Measurements from ENCODE around the gene PMM2.

DNA sequence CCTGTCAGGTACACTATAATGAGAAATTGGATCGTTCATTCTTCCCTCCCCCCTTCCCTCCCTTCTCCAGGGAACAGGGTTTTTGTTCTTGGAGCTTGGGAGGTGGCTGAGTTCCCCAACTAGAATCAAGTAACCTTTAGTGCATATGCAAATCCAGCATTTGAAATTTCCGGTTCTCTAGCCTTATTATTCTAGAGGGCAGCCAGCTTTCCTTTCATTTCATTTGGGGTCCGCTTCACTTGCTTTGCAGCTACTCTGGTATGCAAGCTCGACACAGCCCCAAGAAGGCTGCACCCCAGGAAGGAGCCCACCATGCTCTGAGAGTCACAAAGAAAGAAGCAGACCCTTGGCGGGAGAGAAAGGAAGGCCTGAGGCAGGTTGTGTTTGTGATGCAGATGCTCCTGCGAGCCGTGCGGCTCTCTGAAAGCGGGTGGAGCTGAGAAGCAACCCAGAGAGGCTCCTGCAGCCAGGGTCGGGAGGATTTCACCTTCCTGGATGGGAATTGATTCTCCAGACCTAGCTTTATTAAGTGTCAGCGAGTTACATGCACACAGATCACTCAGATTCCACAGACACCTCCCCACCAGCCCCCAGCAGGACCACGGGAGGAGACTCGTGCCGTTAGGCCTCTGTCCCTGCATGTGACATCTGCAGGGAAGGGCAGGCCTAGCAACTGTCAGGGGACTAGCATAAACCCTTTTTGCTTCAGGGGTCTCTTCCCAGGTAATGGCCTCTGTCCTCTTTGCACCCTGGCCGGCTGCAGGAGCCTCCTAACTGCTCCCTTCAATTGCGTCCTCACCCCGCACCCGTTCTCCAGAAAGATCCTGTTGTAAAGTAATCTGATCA lies 34.5 kb downstream of the PMM2 start:
- no peak for TF ChIP-seq BRCA1 (IDR thresholded peaks at IDR 0.05)
- TF ChIP-seq BRCA1 (CRISPR knock-in tag; IDR thresholded peaks at IDR 0.05) = no peak
- TF ChIP-seq BCL6 (CRISPR knock-in tag; IDR thresholded peaks at IDR 0.05) = no peak
- no peak for TF ChIP-seq CTCF (IDR thresholded peaks at IDR 0.05 in 2 of 3, conservative IDR thresholded peaks at IDR 0.05 in 1 of 3; ENCODE audit: insufficient read depth in 2 of 3, low read depth in 1 of 3, low read length in 3 of 3)
- TF ChIP-seq, protein P1, sequence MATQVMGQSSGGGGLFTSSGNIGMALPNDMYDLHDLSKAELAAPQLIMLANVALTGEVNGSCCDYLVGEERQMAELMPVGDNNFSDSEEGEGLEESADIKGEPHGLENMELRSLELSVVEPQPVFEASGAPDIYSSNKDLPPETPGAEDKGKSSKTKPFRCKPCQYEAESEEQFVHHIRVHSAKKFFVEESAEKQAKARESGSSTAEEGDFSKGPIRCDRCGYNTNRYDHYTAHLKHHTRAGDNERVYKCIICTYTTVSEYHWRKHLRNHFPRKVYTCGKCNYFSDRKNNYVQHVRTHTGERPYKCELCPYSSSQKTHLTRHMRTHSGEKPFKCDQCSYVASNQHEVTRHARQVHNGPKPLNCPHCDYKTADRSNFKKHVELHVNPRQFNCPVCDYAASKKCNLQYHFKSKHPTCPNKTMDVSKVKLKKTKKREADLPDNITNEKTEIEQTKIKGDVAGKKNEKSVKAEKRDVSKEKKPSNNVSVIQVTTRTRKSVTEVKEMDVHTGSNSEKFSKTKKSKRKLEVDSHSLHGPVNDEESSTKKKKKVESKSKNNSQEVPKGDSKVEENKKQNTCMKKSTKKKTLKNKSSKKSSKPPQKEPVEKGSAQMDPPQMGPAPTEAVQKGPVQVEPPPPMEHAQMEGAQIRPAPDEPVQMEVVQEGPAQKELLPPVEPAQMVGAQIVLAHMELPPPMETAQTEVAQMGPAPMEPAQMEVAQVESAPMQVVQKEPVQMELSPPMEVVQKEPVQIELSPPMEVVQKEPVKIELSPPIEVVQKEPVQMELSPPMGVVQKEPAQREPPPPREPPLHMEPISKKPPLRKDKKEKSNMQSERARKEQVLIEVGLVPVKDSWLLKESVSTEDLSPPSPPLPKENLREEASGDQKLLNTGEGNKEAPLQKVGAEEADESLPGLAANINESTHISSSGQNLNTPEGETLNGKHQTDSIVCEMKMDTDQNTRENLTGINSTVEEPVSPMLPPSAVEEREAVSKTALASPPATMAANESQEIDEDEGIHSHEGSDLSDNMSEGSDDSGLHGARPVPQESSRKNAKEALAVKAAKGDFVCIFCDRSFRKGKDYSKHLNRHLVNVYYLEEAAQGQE (IDR thresholded peaks at IDR 0.05; ENCODE audit: borderline replicate concordance) = no peak
- TF ChIP-seq, protein P1 (CRISPR knock-in tag; IDR thresholded peaks at IDR 0.05; ENCODE audit: low read depth) = no peak
- no peak for TF ChIP-seq GATAD2A (IDR thresholded peaks at IDR 0.05)
- no peak for TF ChIP-seq CHD4 (IDR thresholded peaks at IDR 0.05; ENCODE audit: insufficient read depth, insufficient replicate concordance, low read depth, low read length, poor library complexity, severe bottlenecking)
- no peak for TF ChIP-seq ZFP30 (CRISPR knock-in tag; IDR thresholded peaks at IDR 0.05; ENCODE audit: borderline replicate concordance)
- no peak for TF ChIP-seq KDM4B (IDR thresholded peaks at IDR 0.05; ENCODE audit: borderline replicate concordance in 2 of 2, low read depth in 1 of 2)
- no peak for TF ChIP-seq ZNF316 (IDR thresholded peaks at IDR 0.05)
- TF ChIP-seq ELF4 (CRISPR knock-in tag; IDR thresholded peaks at IDR 0.05) = no peak
- TF ChIP-seq CSDE1 (IDR thresholded peaks at IDR 0.05) = no peak

All from K562 (cell line).